Common myeloid progenitor, CD34-positive (primary cell): ENCODE results near the gene PRKCI.
"Not testable (repeated sequence)": the region's sequence is repeated elsewhere in the genome, so short reads cannot be mapped to it uniquely, and the experiment has no call there.

Source experiments
- CTCF ChIA-PET: fragments of 350-600 bp; sonication (Branson Sonifier 250); formaldehyde crosslinking; loops from one replicate; lab custom pipeline; 2021; ENCODE audit warnings: antibody characterized with exemption; lab: Charles Lee
- POLR2A ChIA-PET: fragments of 350-600 bp; sonication (Branson Sonifier 250); formaldehyde crosslinking; loops from one replicate; lab custom pipeline; 2021; ENCODE audit warnings: antibody characterized with exemption; lab: Charles Lee
- DNase-seq, 3 donors: peaks; one replicate each; pipeline versions ENCODE4 v3.0.0 to v3.0.0-alpha.2; 2013
- H3K27ac ChIP-seq, 2 experiments: 1 replicate in 1 of 2; 2 replicates in 1 of 2; pipeline ENCODE4 v1.7.0; 2013; ENCODE audit warnings: inconsistent platforms in 2 of 2, low read length in 2 of 2, mild to moderate bottlenecking in 2 of 2, low read depth in 1 of 2, moderate library complexity in 1 of 2; ENCODE audit not compliant: severe bottlenecking in 2 of 2, insufficient read depth in 1 of 2, poor library complexity in 1 of 2
- H3K27me3 ChIP-seq, 5 experiments: replicated peaks in 2 of 5; 1 replicate in 3 of 5; 2 replicates in 2 of 5; pipeline versions ENCODE4 v1.6.1 to v1.7.0; 2013; ENCODE audit warnings: low read length in 4 of 5, mild to moderate bottlenecking in 2 of 5, moderate library complexity in 2 of 5, inconsistent platforms in 1 of 5; ENCODE audit not compliant: insufficient read depth in 5 of 5, control insufficient read depth in 4 of 5
- H3K36me3 ChIP-seq, 4 experiments: 1 replicate in 2 of 4; 2 replicates in 2 of 4; pipeline versions ENCODE4 v1.6.1 to v1.7.0; 2013; ENCODE audit warnings: low read length in 3 of 4, control low read depth in 1 of 4, mild to moderate bottlenecking in 1 of 4; ENCODE audit not compliant: control insufficient read depth in 4 of 4, insufficient read depth in 4 of 4
- H3K4me1 ChIP-seq, 4 experiments: 1 replicate in 3 of 4; 2 replicates in 1 of 4; pipeline versions ENCODE4 v1.6.1 to v1.7.1; 2013; ENCODE audit warnings: low read length in 3 of 4, mild to moderate bottlenecking in 3 of 4, control low read depth in 1 of 4, inconsistent platforms in 1 of 4, moderate library complexity in 1 of 4; ENCODE audit not compliant: control insufficient read depth in 4 of 4, insufficient read depth in 4 of 4; ENCODE audit errors: control extremely low read depth in 1 of 4
- H3K4me3 ChIP-seq, 7 experiments: 1 replicate in 4 of 7; 2 replicates in 3 of 7; pipeline versions ENCODE4 v1.5.1 to v1.7.0; 2013; ENCODE audit warnings: mild to moderate bottlenecking in 7 of 7, low read length in 6 of 7, moderate library complexity in 6 of 7, inconsistent platforms in 2 of 7, low read depth in 2 of 7, control low read depth in 1 of 7; ENCODE audit not compliant: insufficient read depth in 4 of 7, control insufficient read depth in 1 of 7; ENCODE audit errors: extremely low read depth in 1 of 7
- H3K9me3 ChIP-seq, 5 experiments: 1 replicate in 4 of 5; 2 replicates in 1 of 5; pipeline versions ENCODE4 v1.6.1 to v1.7.1; 2013; ENCODE audit warnings: low read length in 4 of 5, mild to moderate bottlenecking in 2 of 5, inconsistent platforms in 1 of 5, low read depth in 1 of 5, moderate library complexity in 1 of 5; ENCODE audit not compliant: control insufficient read depth in 4 of 5, insufficient read depth in 2 of 5; ENCODE audit errors: control extremely low read depth in 1 of 5
- WGBS: methylation state at CpG from one replicate; pipeline ENCODE4 v1.1.5; 2013; ENCODE audit not compliant: insufficient coverage; 5-methylcytosine and 5-hydroxymethylcytosine counted together

Gene PRKCI

GRCh38 chr3:170331143-170331542 lies 108.9 kb downstream of the PRKCI start:
- H3K27me3 ChIP-seq, result no peaks in the 10 kb centered on the region
- CTCF ChIA-PET, result interaction anchor here (1.9 kb wide), 1 partner anchor 25 kb away, joined by 4 read pairs; no protein-coding TSS in a partner anchor
- peaks cover 0 to 7% (median 0%) of the 10 kb centered on the region in 5 experiments for H3K9me3 ChIP-seq
- peaks cover 0 to 5% (median 2%) of the 10 kb centered on the region in 4 experiments for H3K4me1 ChIP-seq
- no peak overlapping the region for H3K4me3 ChIP-seq
- WGBS, result 0% methylated on average over 3 of the region's 4 CpGs
- POLR2A ChIA-PET, result no interaction called here
- peak in 2 of 3 donors; percentile 31 to 44 for DNase-seq
- H3K27ac ChIP-seq, result no peak overlapping the region
- H3K36me3 ChIP-seq, result no peaks in the 10 kb centered on the region

- DNase-seq, result no peak
- POLR2A ChIA-PET, result no interaction called here
- Histone ChIP-seq H3K27me3 (no peaks in the 10 kb centered on the region), H3K4me1 (no peaks in the 10 kb centered on the region), H3K36me3 (no peaks in the 10 kb centered on the region), H3K9me3 (peaks cover 0 to 6% (median 3%) of the 10 kb centered on the region in 5 experiments), H3K27ac (no peak overlapping the region), H3K4me3 (no peak overlapping the region)
- WGBS, result no CpG with 5 or more reads among the region's 3 CpGs
- CTCF ChIA-PET, result interaction anchor here (0.5 to 1.8 kb wide), 4 partner anchors 9 to 20 kb away, joined by 3 to 6 read pairs (median 3); no protein-coding TSS in a partner anchor
Observed at GRCh38 chr3:170337420-170337819, 115.2 kb downstream of the PRKCI start.

GRCh38 chr3:170338690-170339340 lies 116.6 kb downstream of the PRKCI start:
- H3K27ac ChIP-seq, result no peak overlapping the region
- POLR2A ChIA-PET, result no interaction called here
- no peaks in the 10 kb centered on the region for H3K4me1 ChIP-seq
- DNase-seq, result no peak
- H3K9me3 ChIP-seq, result peaks cover 0 to 6% (median 3%) of the 10 kb centered on the region in 5 experiments
- WGBS, result 88% methylated on average over 1 of the region's 1 CpG
- no peaks in the 10 kb centered on the region for H3K27me3 ChIP-seq
- no peaks in the 10 kb centered on the region for H3K36me3 ChIP-seq
- CTCF ChIA-PET, result interaction anchor here (1.0 to 2.4 kb wide), 3 partner anchors 15 to 37 kb away, joined by 3 to 8 read pairs (median 4); no protein-coding TSS in a partner anchor
- H3K4me3 ChIP-seq, result no peak overlapping the region

GRCh38 chr3:170342273-170342672 lies 120.0 kb downstream of the PRKCI start:
- H3K9me3 ChIP-seq, H3K36me3 ChIP-seq, H3K4me3 ChIP-seq, H3K4me1 ChIP-seq, H3K27ac ChIP-seq, H3K27me3 ChIP-seq, DNase-seq, POLR2A ChIA-PET: not testable (repeated sequence)
- WGBS, result 94% methylated on average over 7 of the region's 9 CpGs
- CTCF ChIA-PET, result interaction anchor here (0.7 to 1.0 kb wide), 2 partner anchors 9 to 30 kb away, joined by 4 read pairs; no protein-coding TSS in a partner anchor

- H3K4me1 ChIP-seq, H3K27me3 ChIP-seq, H3K27ac ChIP-seq, H3K36me3 ChIP-seq, DNase-seq, H3K4me3 ChIP-seq, CTCF ChIA-PET, H3K9me3 ChIP-seq: not testable (repeated sequence)
- POLR2A ChIA-PET, result interaction anchor here (1.2 kb wide), 1 partner anchor 12 kb away, joined by 4 read pairs; no protein-coding TSS in a partner anchor
- WGBS, result 88% methylated on average over 3 of the region's 6 CpGs
Observed at GRCh38 chr3:170343859-170344258, 121.6 kb downstream of the PRKCI start.

GRCh38 chr3:170344971-170345370 lies 122.7 kb downstream of the PRKCI start:
- ChIA-PET POLR2A (no interaction called here), CTCF (interaction anchor here (2.0 kb wide), 1 partner anchor 27 kb away, joined by 5 read pairs; no protein-coding TSS in a partner anchor)
- Histone ChIP-seq H3K36me3 (no peaks in the 10 kb centered on the region), H3K27ac (no peak overlapping the region), H3K27me3 (no peaks in the 10 kb centered on the region), H3K4me1 (peaks cover 0 to 12% (median 3%) of the 10 kb centered on the region in 4 experiments), H3K4me3 (no peak overlapping the region), H3K9me3 (no peaks in the 10 kb centered on the region)
- peak in 2 of 3 donors; percentile 29 to 40 for DNase-seq
- WGBS, result 96% methylated on average over 4 of the region's 4 CpGs
